Cortex of kidney (tissue), 1 donor: ENCODE data around the gene RGMA.

Source experiments
- DNase-seq: peaks from one replicate; lab custom pipeline; 2025; lab: John Stamatoyannopoulos, UW

Gene RGMA

GRCh38 chr15:93088981-93089726 lies at the start of gene RGMA:
Gene RGMA, minus strand, starts transcription at chr15:93089211. Its CDS starts 279 bp downstream, at chr15:93088932.
- DNase-seq, result no peak

GRCh38 chr15:93136606-93137005 lies 47.6 kb upstream of the RGMA start:
- DNase-seq, result no peak

- no peak for DNase-seq
These were observed 47.0 kb upstream of the RGMA start for GRCh38 chr15:93135997-93136397.

GRCh38 chr15:93135459-93135858 lies 46.4 kb upstream of the RGMA start:
- DNase-seq, result no peak

- no peak for DNase-seq
These were observed 42.6 kb upstream of the RGMA start for GRCh38 chr15:93131485-93132095.

GRCh38 chr15:93129702-93130488 lies 40.9 kb upstream of the RGMA start:
- DNase-seq, result no peak

GRCh38 chr15:93127286-93127685 lies 38.3 kb upstream of the RGMA start:
- DNase-seq, result no peak

GRCh38 chr15:93126599-93126998 lies 37.6 kb upstream of the RGMA start:
- no peak for DNase-seq

GRCh38 chr15:93126148-93126547 lies 37.1 kb upstream of the RGMA start:
- no peak for DNase-seq

GRCh38 chr15:93124126-93124525 lies 35.1 kb upstream of the RGMA start:
- no peak for DNase-seq

GRCh38 chr15:93121973-93122910 lies 33.2 kb upstream of the RGMA start:
- no peak for DNase-seq

- no peak for DNase-seq
These were observed 32.1 kb upstream of the RGMA start for GRCh38 chr15:93121107-93121506.

- no peak for DNase-seq
These were observed 29.9 kb upstream of the RGMA start for GRCh38 chr15:93118904-93119303.

GRCh38 chr15:93111451-93111850 lies 22.4 kb upstream of the RGMA start:
- DNase-seq, result no peak

GRCh38 chr15:93110502-93111040 lies 21.6 kb upstream of the RGMA start:
- DNase-seq, result no peak

- no peak for DNase-seq
These were observed 20.5 kb upstream of the RGMA start for GRCh38 chr15:93109336-93110102.

- no peak for DNase-seq
These were observed 18.6 kb upstream of the RGMA start for GRCh38 chr15:93107646-93108045.

GRCh38 chr15:93105485-93105884 lies 16.5 kb upstream of the RGMA start:
- no peak for DNase-seq

- no peak for DNase-seq
These were observed 14.8 kb upstream of the RGMA start for GRCh38 chr15:93103823-93104222.

GRCh38 chr15:93102211-93102610 lies 13.2 kb upstream of the RGMA start:
- no peak for DNase-seq

- no peak for DNase-seq
These were observed 4.8 kb upstream of the RGMA start for GRCh38 chr15:93093765-93094164.
